NCI-H748 treated with DMSO at 0.1 percent for 48 hours (cell line): ENCODE results near the gene ADAMTS2.

Source experiments
- DNase-seq: peaks from one replicate; lab custom pipeline; 2025; lab: John Stamatoyannopoulos, UW

The ADAMTS2 gene

GRCh38 chr5:179232091-179232735 is 113.0 kb downstream of the ADAMTS2 start:
- DNase-seq = no peak

GRCh38 chr5:179231309-179231708 is 114.0 kb downstream of the ADAMTS2 start:
- no peak for DNase-seq

GRCh38 chr5:179230061-179230461 is 115.2 kb downstream of the ADAMTS2 start:
- DNase-seq = no peak

GRCh38 chr5:179229331-179229831 is 115.9 kb downstream of the ADAMTS2 start:
- DNase-seq = no peak

- DNase-seq = no peak
These were observed 116.7 kb downstream of the ADAMTS2 start for GRCh38 chr5:179228341-179229121.

GRCh38 chr5:179227580-179228311 is 117.5 kb downstream of the ADAMTS2 start:
- DNase-seq = no peak

GRCh38 chr5:179227229-179227579 is 118.1 kb downstream of the ADAMTS2 start:
- DNase-seq = no peak

GRCh38 chr5:179226696-179227095 is 118.6 kb downstream of the ADAMTS2 start:
- DNase-seq = no peak

- no peak for DNase-seq
These were observed 119.9 kb downstream of the ADAMTS2 start for GRCh38 chr5:179225387-179225786.

GRCh38 chr5:179224741-179225140 is 120.5 kb downstream of the ADAMTS2 start:
- no peak for DNase-seq

GRCh38 chr5:179223961-179224360 is 121.3 kb downstream of the ADAMTS2 start:
- no peak for DNase-seq

- DNase-seq = no peak
These were observed 121.7 kb downstream of the ADAMTS2 start for GRCh38 chr5:179223528-179223927.

- no peak for DNase-seq
These were observed 122.8 kb downstream of the ADAMTS2 start for GRCh38 chr5:179222246-179223017.

GRCh38 chr5:179221877-179222220 is 123.4 kb downstream of the ADAMTS2 start:
- DNase-seq = no peak

- DNase-seq = no peak
These were observed 123.9 kb downstream of the ADAMTS2 start for GRCh38 chr5:179221196-179221876.

- DNase-seq = no peak
These were observed 124.5 kb downstream of the ADAMTS2 start for GRCh38 chr5:179220716-179221115.

- no peak for DNase-seq
These were observed 125.3 kb downstream of the ADAMTS2 start for GRCh38 chr5:179219661-179220620.

GRCh38 chr5:179218943-179219330 is 126.3 kb downstream of the ADAMTS2 start:
- no peak for DNase-seq

- no peak for DNase-seq
These were observed 127.0 kb downstream of the ADAMTS2 start for GRCh38 chr5:179217956-179218942.
